Fibroblast of the aortic adventitia (primary cell): ENCODE data around the gene PSEN1. TPM values are rescaled to one million over a fixed set of nuclear protein-coding genes. Genes with fewer than 3 reads are reported as not detected.
"Not testable (repeated sequence)": the region's sequence is repeated elsewhere in the genome, so short reads cannot be mapped to it uniquely, and the experiment has no call there.

Experiments
- DNase-seq: peaks from one replicate; pipeline ENCODE4 v3.0.0-alpha.2; 2010; ENCODE audit warnings: low read depth
- H3K4me3 ChIP-seq: 2 replicates; pipeline ENCODE4 v1.5.1; 2011; ENCODE audit warnings: low read depth, mild to moderate bottlenecking, control low read depth, low read length, moderate library complexity
- CTCF ChIP-seq: IDR thresholded peaks from 2 replicates; pipeline ENCODE4 v1.5.1; 2011; ENCODE audit warnings: mild to moderate bottlenecking, low read length, control low read depth, inconsistent platforms; ENCODE audit not compliant: insufficient read depth
- total RNA-seq: library from RNA; depleted of rRNA; stranded (reverse); fragments of >200 nt; gene quantifications from 2 replicates; pipeline ENCODE4 v1.2.3, GENCODE V29; 2012; ENCODE audit warnings: low replicate concordance

Gene PSEN1
- total RNA-seq, 1 donor = 55.0 TPM

GRCh38 chr14:73189651-73190050 is 53.3 kb downstream of the PSEN1 start:
- no peak overlapping the region for H3K4me3 ChIP-seq
- DNase-seq = no peak
- no peak for TF ChIP-seq CTCF

GRCh38 chr14:73191441-73191840 is 55.1 kb downstream of the PSEN1 start:
- H3K4me3 ChIP-seq = no peak overlapping the region
- DNase-seq = no peak
- TF ChIP-seq CTCF = no peak

- not testable (repeated sequence) for H3K4me3 ChIP-seq, DNase-seq
Observed at GRCh38 chr14:73194306-73194705, 58.0 kb downstream of the PSEN1 start.

DNA sequence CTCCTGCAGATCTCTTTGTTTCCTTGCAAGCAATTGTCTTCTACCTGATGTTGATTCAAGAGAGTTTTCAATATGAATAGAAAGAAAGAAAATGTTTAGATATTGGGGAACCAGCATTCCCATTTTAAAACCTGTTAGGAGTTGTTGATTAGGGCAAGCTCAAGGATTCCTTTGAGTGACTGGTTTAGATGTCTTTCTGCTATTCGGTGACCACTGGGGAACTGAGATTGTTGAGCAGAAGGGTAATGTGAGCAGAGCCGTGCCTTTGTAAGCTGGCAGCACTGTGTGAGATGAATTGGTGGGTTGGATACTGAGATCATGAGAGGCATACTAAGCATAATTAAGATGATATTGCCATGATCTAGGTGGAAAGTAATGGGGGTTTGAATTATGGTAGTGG is 61.9 kb downstream of the PSEN1 start:
- TF ChIP-seq CTCF = no peak
- DNase-seq = no peak

GRCh38 chr14:73203527-73203926 is 67.2 kb downstream of the PSEN1 start:
- no peak for DNase-seq
- no peak overlapping the region for H3K4me3 ChIP-seq
- TF ChIP-seq CTCF = no peak

More for the DNA sequence above, 61.9 kb downstream of the PSEN1 start:
- no peak overlapping the region for H3K4me3 ChIP-seq

- no peak for TF ChIP-seq CTCF
- no peak for DNase-seq
- H3K4me3 ChIP-seq = no peak overlapping the region
Observed at GRCh38 chr14:73207615-73208014, 71.3 kb downstream of the PSEN1 start.

- no peak for TF ChIP-seq CTCF
- no peak for DNase-seq
- no peak overlapping the region for H3K4me3 ChIP-seq
Observed at GRCh38 chr14:73208390-73208789, 72.1 kb downstream of the PSEN1 start.

- TF ChIP-seq CTCF = no peak
- H3K4me3 ChIP-seq = no peak overlapping the region
- no peak for DNase-seq
Observed at GRCh38 chr14:73208846-73209245, 72.5 kb downstream of the PSEN1 start.
